Epidermal melanocyte (primary cell): ENCODE measurements around the gene TAC3.
A peak's percentile ranks its signal among the peaks of the same experiment; 100 is the strongest.
"Not testable (repeated sequence)": the region's sequence is repeated elsewhere in the genome, so short reads cannot be mapped to it uniquely, and the experiment has no call there.

Experiments
- DNase-seq: peaks from one replicate; pipeline ENCODE4 v3.0.0; 2011; ENCODE audit warnings: low spot score; ENCODE audit not compliant: insufficient read length

TAC3 gene

DNA sequence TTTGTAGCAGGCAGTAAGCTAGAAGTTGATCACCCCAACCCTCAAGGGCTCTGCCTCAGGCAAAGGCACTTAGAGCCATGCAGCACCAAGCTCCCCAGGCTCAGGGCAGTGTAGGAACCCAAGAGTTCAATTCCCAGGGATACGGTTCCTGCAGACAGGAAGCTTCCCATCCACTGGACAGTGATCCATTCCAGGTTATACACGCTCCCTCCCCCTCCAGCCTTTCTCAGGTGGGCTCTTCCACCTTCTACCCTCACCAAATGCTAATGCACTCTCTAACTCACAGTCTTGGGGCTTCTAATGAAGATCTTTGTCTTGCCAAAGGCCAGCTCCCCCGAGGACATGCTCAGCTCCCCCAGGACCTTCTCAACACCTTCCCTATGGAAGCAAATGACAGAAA, 20.9 kb upstream of the TAC3 start:
- DNase-seq: no peak

DNA sequence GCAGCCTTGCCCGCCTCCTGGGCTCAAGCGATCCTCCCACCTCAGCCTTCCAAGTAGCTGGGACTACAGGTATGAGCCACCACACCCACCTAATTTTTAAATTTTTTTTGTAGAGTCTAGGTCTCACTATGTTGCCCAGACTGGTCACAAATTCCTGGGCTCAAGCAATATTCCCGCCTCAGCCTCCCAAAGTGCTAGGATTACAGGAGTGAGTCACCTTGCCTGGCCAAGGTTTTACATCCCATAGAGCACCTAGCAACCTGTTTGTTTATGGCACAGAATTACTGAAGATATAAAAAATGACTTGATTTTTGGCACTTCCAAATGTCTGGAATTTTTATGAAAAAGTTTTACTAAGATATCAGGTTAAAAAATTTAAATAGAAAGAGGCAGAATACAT, 17.1 kb upstream of the TAC3 start:
- no peak for DNase-seq

DNA sequence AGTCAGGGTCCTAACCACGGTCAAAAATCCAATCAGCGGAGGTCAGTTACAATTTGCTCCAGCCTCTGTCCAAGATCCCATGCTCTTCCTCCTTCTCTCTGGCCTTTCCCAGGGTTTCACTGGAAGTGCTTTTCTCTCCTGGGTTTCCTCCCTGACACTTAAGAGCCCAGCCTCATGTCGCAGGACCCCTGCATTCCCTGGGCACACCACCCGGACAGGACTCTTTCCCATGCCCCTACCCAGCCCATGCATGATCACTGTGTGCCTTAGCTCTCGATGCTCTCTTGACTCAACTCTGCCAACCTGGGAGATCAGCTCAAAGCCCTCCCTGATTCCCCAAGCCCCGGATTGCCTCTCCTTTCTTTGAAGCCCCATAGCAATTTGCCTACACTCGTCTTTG, 15.5 kb upstream of the TAC3 start:
- DNase-seq: no peak

DNA sequence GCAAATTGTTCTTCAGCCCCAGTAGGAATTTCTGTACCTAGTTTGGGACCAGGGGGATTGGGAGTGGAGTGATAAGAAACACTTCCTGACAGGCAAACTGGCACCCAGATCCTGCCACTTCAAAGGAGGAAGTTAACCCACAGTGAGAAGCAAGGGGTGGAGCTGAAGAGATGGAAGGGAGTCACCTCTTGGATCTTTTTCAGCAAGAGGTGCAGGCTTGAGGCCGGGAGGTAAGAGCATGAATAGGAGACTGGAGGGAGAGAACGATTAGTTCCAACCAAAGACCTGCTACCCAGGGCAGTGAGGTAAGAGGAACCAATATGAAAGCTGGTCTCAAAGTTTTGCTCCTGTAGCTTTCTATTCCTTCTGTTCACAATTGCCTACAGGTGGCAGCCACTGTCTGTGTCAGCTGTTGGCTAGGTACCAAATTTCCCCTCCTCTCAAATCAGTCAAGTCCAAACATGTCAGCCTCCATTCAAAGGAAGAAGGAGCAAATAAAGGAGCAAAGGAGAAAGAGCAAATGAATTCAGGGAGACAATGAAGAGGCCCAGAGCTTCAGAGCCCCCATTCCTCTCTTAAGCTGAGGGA, 14.9 kb upstream of the TAC3 start:
- DNase-seq: no peak

DNA sequence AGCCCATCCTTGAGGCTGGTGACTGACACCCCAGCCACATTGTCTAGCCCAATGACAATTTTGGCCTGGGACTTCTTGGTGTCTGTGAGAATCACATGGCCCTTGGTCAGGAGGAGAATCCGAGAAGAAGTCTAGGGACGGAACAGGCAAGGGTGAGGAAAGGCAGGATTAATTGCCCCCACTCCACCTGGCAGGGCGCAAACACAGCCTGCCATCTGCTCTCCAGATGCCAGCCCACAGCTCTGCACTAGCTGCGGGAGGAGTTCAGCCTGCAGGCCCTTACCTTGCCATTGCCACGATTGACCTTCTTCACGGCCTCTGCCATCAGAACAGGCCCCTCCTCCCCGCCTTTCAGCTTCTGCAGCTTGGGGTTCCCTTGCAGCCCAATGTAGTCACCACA, 13.1 kb upstream of the TAC3 start:
- DNase-seq: no peak

DNA sequence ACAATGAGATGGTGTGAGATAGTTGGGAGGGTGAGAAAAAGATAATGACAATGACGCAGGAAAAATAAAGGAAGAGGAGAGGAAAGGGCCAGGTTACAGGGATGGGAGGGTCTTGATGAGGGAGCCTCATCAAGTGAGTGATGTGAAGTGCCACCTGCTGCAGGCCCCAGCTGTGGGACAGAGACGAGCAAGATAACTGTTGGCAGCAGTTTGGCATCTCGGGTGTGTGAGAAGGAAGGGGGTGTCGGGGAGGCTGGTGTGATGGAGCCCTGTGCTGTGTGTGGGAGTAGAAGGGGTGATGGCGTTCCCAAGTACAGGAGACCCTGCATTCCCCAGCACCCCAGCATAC, 11.4 kb upstream of the TAC3 start:
- no peak for DNase-seq

DNA sequence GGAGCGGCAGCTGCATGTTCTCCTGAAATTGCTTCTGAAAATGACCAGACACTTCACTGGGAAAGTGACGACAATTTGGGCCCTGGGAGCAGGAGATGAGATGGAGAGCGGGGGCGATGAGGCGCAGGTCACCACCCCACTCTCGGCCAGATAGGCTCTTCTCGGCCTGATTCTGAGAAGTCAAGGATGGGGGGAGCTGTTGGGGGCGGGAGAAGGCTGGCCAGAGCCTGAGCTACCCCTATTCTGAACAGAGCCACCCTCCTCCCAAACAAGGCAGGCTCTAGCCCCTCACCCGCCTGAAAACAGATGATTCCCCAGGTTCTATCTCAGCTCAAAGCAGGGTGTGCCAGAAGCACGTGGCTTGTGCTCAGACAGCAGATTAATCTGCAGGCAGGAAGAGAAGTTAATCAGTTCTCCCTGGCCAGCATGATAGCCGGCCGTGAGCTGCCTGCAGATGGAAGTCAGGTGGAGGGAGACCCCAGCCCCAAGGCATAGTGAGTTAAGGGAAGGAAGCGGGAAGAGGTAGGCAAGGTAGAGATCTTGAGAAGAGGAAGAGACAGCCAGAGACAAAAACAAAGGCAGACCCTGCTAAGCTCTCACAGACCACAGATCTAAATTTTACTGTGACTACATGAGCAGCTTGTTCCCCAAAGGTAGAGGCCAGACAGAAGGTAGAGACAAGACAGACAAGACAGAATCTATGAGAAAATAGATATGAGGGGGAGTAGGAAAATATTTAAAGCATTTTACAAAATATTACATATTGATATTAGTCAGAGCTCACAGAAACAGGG, 10.9 kb upstream of the TAC3 start:
- no peak for DNase-seq

DNA sequence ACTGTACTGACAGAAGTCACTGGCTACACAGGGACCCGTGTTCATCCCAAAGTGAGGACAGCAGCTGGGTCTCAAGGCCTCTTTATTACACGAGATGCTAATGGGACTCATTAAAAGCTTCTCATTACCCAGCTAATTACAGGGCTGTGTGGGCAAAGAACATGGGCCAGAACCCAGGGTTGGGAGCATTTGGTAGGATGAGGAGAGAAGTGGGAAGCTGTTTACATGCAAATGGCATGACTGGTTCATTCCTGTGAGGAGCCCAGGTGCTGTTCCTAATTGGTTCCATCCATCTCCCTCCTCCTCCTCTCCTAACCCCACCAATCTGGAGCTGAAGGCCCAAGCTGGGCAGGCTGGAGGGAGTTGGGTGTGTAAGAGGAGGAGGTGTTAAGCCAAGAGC, 8.9 kb upstream of the TAC3 start:
- DNase-seq: no peak

DNA sequence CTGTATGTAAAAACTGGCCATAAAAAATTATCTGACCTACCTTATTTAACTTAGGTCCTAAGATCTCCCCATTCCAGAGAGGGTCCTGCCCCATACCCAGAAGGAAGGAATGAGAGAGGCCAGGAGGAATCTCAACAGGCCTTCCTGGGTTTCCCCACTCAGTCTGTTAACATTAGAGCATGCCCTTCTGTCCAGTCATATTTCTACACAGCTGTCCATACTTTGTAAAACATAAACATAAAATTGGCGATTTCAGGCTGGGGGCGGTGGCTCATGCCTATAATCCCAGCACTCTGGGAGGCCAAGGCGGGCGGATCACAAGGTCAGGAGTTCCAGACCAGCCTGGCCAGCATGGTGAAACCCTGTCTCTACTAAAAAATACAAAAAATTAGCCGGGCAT, 6.0 kb upstream of the TAC3 start:
- DNase-seq: not testable (repeated sequence)

DNA sequence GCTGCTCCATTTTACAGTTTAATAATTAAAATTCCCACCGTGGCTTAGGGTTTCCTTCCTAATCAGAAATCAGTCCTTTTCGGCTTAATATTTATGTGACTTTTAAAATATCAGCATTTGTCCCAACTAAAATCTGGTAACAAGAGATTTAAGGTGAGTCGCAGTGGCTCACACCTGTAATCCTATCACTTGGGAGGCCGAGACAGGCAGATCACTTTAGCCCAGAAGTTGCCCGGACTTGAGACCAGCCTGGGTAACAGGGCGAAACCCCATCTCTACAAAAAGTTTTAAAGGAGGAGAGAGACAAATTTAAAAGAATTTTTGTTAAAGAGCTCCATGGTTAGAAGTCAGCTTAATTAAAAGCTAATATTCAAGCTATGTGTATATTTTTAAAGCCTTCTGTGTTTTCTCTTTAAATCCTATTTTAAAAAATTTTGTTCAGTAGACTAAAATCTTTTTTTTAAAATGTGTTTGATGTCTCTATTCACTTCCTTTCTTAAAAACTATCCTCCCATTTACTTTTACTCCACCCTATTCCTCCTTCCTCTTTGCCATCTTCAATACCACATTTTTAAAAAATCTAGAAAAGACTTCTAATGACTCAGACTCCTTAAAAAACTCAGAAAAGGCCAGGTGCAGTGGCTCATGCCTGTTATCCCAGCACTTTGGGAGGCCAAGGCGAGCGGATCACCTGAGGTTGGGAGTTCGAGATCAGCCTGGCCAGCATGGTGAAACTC, 3.8 kb upstream of the TAC3 start:
- DNase-seq: no peak

DNA sequence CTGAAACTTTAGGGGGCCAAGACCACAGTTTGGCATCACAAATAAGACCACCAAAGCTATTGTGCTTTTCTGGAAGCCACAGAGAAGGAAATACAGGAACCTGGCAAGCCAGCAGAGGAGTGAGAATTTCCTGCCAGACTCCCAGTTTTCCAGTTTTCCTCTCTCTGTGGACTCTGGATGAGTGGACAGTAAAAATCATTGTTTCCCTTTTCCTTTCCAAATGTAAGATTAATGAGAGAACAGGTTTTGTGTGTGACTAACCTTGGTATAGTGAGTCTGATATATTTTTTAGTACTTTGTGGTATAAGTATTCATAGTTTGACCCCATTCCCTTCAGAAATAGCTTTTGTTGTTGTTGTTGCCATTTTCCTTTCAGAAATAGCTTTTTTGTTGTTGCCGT, 2.6 kb upstream of the TAC3 start:
- DNase-seq: no peak

DNA sequence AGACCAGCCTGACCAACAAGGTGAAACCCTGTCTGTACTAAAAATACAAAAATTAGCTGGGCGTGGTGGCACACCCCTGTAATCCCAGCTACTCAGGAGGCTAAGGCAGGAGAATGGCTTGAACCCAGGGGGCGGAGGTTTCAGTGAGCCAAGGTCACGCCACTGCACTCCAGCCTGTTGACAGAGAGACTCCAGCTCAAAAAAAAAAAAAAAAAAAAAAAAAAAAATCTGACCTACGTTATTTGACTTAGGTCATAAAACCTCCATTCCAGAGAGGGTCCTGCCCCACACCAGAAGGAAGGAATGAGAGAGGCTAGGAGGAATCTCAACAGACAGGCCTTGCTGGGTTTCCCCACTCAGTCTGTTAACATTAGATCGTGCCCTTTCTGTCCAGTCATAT, 2.0 kb upstream of the TAC3 start:
- not testable (repeated sequence) for DNase-seq

DNA sequence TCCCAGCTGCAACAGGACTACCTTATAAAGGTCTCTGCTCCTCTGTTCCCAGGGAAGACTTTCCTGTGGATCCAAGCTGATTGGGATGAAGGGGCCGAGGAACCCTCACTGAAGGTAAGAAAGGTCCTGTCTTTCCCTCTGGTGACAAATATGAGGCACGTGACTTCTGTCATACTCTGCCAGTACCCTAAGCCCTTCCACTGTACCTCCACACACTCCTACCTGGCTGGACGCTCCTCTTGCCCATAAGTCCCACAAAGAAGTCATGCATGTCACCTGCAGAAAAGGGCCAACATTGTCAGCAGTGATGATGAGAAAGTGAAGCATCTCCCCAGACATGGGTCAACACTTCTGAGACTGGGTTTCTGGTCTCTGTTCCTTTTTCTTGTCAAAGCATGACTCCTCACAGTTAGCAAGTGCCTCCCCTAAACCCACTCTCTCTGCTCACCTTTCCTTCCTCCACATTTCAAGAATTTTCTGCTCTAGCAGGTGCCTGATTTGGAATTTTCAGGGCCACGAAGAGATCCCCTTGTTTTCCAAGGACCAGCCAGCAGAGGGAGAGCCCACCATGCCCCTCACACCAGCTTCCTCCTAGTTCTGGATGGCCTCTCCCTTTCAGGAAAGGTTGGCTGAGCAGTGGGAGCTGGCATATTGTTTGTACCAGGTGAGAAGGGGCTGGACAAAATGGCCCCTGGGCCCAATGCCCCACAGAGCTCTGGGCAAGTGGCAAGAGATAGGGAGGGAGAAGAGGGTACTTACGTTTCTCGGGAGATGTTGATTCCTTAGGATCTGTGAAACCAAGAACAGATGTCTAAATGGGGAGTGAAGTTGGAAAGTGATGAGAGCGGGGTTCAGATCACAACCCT, 3.5 kb downstream of the TAC3 start:
- DNase-seq: no peak

DNA sequence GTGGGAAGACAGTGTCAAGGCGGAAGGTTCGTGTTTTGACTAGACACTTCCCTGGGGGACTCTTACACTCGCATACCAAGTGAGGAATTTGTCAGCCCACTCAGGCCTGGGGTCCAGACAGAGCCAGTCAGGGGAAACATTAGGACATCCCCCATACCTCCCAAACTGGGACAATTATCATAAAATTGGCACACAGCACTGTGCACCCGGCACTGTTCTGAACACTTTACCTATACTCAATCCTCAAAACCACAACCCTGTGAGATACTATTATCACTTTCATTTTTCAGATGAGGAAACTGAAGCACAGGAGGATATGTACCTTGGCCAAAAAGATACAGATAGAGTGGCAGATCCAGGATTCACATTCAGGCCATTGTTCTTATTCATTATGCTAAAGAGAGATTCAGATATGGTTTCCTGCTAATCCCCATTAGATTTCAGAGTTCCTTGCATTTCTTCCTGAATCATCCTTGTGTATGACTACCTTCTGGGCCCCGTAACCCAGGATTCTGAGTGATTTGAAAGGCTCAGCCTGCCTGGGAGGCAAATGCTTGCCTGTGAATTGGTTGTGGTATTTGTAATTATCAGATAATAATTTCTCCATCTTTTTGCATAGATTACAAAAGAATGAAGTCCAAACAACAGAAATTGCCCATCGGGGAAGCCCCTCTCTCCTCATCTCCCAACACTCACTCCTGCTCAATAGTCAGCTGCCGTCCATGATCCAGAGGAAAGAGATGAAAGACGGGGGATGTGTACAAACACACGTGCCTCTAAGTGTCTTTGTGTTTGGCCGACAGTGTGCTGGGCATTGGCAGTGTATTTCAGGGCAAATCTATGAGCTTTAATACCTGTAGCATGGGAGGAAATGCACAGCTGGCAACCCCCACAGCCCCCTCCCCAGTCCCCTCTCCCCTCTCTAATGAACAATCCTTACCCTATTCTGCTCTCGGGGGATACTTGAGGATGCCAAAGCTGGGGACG, 4.6 kb downstream of the TAC3 start:
- DNase-seq: no peak

DNA sequence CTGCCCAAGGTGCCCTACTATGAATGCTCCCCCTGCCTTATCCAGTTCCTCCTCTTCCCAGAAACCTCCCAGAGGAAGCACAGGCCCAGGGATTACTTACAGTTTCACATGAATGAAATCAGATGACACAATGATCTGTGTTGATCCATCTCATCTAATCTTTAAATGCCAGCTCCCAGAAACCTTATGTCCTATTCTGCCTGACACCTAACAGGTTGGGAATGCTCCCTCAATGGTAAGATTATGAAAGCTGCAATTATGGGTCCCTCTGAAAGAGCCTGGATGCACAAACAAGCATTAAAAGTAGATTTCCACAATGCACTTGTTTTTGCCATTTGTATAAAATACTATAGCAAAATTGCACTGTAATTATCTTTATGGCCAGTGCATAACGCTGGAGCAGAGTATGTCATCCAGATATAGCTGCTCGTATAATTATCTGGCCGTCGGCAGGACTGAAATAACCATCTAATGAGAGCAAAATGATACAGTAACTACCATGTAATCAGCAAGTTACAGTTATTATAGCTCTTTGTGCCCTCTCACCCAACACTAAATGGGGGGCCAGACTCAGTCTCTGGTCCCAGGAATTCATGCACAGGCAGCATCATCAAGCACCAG, 5.6 kb downstream of the TAC3 start:
- DNase-seq: no peak

DNA sequence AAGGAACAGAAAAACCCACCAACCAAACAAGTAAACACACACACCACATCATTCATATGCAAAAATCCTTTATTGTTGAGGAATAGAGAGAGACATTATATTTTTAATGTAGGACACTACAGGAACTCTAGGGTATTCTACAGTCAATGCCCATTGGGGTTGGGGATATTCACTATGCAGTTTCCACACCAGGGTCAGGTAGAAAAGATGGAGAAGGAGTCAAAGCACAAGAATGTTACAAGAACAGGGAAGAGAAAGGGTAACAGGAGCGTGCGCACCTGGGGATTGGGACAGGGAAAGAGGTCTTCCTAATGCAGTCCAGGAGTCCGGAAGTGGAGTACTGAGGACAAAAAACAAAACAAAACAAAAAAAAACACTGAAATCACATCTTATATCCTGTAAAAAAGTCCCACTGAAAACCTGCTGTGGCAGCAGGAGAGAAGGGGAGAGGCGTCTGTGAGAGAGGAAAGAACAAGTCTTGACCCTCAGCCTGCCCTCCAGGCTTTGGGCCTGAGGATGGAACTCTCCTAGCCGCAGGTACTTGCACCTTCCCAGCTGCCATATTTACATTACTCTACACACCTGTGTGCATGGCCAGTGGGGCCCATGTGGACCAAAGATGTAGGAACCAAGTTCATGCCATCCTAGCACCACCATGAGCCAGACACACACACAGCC, 6.2 kb downstream of the TAC3 start:
- no peak for DNase-seq

DNA sequence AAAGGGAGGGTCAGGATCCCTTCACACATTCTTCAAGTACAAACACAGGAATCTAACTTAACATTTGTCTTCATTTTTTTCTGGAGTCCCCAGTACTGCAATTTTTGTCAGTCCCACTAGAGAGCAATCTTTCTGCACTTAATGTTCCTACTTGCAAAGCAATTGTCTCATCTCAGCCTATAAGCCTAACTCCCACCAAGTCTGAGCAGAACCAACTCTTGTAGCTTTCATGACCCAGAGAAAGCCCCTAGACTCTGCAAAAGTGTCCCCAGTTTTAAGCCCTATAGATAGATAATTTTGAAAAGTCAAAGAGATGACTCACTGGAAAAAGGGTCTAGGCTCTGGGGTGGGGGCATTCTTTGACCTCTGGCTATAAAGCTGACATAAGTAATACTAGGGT, 8.2 kb downstream of the TAC3 start:
- DNase-seq: peak; percentile 76

DNA sequence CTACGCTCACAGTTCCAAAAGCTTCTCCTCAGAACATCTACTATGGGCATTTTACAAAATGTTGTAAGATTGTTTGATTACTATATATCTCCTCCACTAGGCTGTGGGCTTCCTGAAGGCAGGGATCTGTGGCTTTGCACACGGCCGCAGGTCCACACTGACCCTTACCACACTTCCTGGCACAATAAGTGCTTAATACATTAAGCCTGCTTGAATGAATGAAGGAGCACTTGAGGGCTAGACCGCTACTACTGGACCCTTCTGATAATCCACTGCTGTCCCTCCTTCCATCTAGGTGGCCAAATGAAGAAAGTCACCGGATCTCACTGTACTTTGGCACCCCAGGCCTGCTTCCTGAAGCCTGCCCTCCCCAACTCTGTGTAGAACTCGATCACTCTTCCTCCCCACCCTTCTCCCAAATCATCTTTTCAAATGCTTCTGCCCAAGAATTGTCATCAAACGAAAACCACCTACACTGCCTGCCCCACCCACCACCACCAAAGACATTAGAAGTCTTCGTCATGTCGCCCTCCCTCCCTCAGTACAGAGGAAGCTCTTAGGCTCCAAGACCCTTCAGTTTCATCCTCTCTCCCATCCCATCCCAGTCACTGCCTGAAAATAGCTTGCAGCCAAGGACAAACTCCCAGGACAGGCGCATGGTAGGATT, 9.4 kb downstream of the TAC3 start:
- DNase-seq: no peak
